Ishikawa (cell line): ENCODE measurements around the gene MARS1.
A peak's percentile ranks its signal among the peaks of the same experiment; 100 is the strongest.

ENCODE experiments used
- CEBPB ChIP-seq: IDR thresholded peaks from 2 replicates; pipeline ENCODE4 v1.6.1; 2012
- CREB1 ChIP-seq: IDR thresholded peaks from 2 replicates; pipeline ENCODE4 v1.6.1; 2012; ENCODE audit warnings: low read depth
- EGR1 ChIP-seq: IDR thresholded peaks from 2 replicates; pipeline ENCODE4 v1.6.1; 2012
- EP300 ChIP-seq: IDR thresholded peaks from 2 replicates; pipeline ENCODE4 v1.6.1; 2012; ENCODE audit warnings: borderline replicate concordance
- FOXM1 ChIP-seq: IDR thresholded peaks from 2 replicates; pipeline ENCODE4 v1.6.1; 2012; ENCODE audit warnings: low read depth, borderline replicate concordance
- MAX ChIP-seq: IDR thresholded peaks from 2 replicates; pipeline ENCODE4 v1.6.1; 2012
- NFIC ChIP-seq: IDR thresholded peaks from 2 replicates; pipeline ENCODE4 v1.6.1; 2012
- RAD21 ChIP-seq: IDR thresholded peaks from 2 replicates; pipeline ENCODE4 v1.6.1; 2012; ENCODE audit warnings: low read depth
- REST ChIP-seq: IDR thresholded peaks from 2 replicates; pipeline ENCODE4 v1.6.1; 2012; ENCODE audit warnings: low read depth, mild to moderate bottlenecking
- TAF1 ChIP-seq: IDR thresholded peaks from 2 replicates; pipeline ENCODE4 v1.6.1; 2012; ENCODE audit warnings: low read depth, mild to moderate bottlenecking
- TCF12 ChIP-seq: IDR thresholded peaks from 2 replicates; pipeline ENCODE4 v1.6.1; 2012; ENCODE audit warnings: low read depth
- TEAD4 ChIP-seq: IDR thresholded peaks from 2 replicates; pipeline ENCODE4 v1.6.1; 2012
- USF1 ChIP-seq: IDR thresholded peaks from 2 replicates; pipeline ENCODE4 v1.6.1; 2012
- YY1 ChIP-seq: IDR thresholded peaks from 2 replicates; pipeline ENCODE4 v1.6.1; 2012; ENCODE audit warnings: low read depth
- ZBTB7A ChIP-seq: IDR thresholded peaks from 2 replicates; pipeline ENCODE4 v1.6.1; 2012; ENCODE audit warnings: low read depth

Gene MARS1

GRCh38 chr12:57461276-57461916 is 26.5 kb upstream of the MARS1 start:
- TF ChIP-seq MAX (no peak; the same call in none of the 2 replicates), CEBPB (no peak), RAD21 (no peak), NFIC (no peak), FOXM1 (no peak), EP300 (0 out of 2 replicates have a peak, but pooled peaks have one; percentile 14), EGR1 (no peak), TAF1 (no peak), YY1 (no peak), TEAD4 (peak; percentile 48), CREB1 (no peak), USF1 (no peak), REST (no peak), TCF12 (0 out of 2 replicates have a peak, but pooled peaks have one; percentile 3), ZBTB7A (peak; percentile 51; the same call in 1 of the 2 replicates)

GRCh38 chr12:57461917-57462250 is 26.0 kb upstream of the MARS1 start:
- TF ChIP-seq ZBTB7A (peak; percentile 44), EGR1 (peak; percentile 87), USF1 (no peak), TCF12 (0 out of 2 replicates have a peak, but pooled peaks have one; percentile 4)

- TF ChIP-seq CEBPB (no peak), YY1 (no peak; the same call in 1 of the 2 replicates), NFIC (peak; percentile 22; the same call in 1 of the 2 replicates), MAX (peak; percentile 75; the same call in 1 of the 2 replicates), USF1 (0 out of 2 replicates have a peak, but pooled peaks have one; percentile 6), CREB1 (0 out of 2 replicates have a peak, but pooled peaks have one; percentile 17), RAD21 (peak; percentile 92), FOXM1 (0 out of 2 replicates have a peak, but pooled peaks have one; percentile 6)
These were observed 25.5 kb upstream of the MARS1 start for GRCh38 chr12:57462251-57462911.

- TF ChIP-seq FOXM1, result no peak
- no peak for TF ChIP-seq ZBTB7A
- no peak for TF ChIP-seq EP300
- TF ChIP-seq CREB1, result no peak
- TF ChIP-seq TAF1, result 0 out of 2 replicates have a peak, but pooled peaks have one; percentile 27
These were observed 25.0 kb upstream of the MARS1 start for GRCh38 chr12:57462912-57463253.

- no peak for TF ChIP-seq RAD21
- no peak for TF ChIP-seq NFIC
- TF ChIP-seq TAF1, result no peak
These were observed 23.3 kb upstream of the MARS1 start for GRCh38 chr12:57464569-57464968.

- no peak for TF ChIP-seq CREB1
- TF ChIP-seq EP300, result no peak
- no peak for TF ChIP-seq MAX
- no peak for TF ChIP-seq CEBPB
- no peak for TF ChIP-seq NFIC
- TF ChIP-seq YY1, result no peak
- no peak for TF ChIP-seq EGR1
- TF ChIP-seq RAD21, result no peak
- TF ChIP-seq TAF1, result no peak
- TF ChIP-seq TEAD4, result no peak
- no peak for TF ChIP-seq ZBTB7A
- TF ChIP-seq FOXM1, result no peak
- TF ChIP-seq TCF12, result no peak
- no peak for TF ChIP-seq USF1
- TF ChIP-seq REST, result no peak
These were observed 22.7 kb upstream of the MARS1 start for GRCh38 chr12:57465030-57465746.
